ENCODE measurements around the gene CHST13. TPM values are rescaled to one million over a fixed set of nuclear protein-coding genes. Genes with fewer than 3 reads are reported as not detected.

CHST13 gene
- total and polyA plus RNA-seq, 2 donors (not counting 3 experiments of a cell fraction or from before 2014, with no cell fraction given), result 0.04 TPM; not detected in 1

DNA sequence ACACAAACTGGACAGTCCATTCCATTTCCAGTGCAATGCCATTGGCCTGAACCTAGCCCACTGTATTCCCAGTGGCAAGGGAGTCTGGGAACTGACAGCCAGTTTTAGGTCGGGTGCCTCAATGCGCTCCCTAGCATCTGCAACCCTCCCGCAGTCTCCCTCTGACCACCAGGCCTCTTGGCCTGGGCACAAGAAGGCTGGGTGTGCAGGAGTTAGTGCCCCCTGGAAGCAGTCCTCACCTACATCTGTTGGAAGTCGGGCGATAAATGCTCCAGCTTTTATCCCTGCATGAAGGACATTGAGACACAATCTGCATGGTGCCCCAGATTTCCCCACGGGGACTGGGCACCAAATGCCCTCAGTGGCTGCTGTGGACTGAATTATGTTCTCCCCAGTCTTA, 22.1 kb downstream of the CHST13 start:
- BruUV-seq (replicated peaks), result no TSS peak
- no peak overlapping the region for H3K9ac ChIP-seq (replicated peaks; ENCODE audit: extremely low read depth, insufficient read depth, low read length)
- no peak overlapping the region for H3K4me3 ChIP-seq (replicated peaks in 1 of 3; ENCODE audit: insufficient read depth in 1 of 3, low read depth in 1 of 3, low read length in 3 of 3)
- intact Hi-C loops (cut with micrococcal nuclease), result no loop called here
- H3K36me3 ChIP-seq (ENCODE audit: control insufficient read depth in 2 of 2, extremely low read depth in 1 of 2, insufficient read depth in 2 of 2, low read length in 2 of 2), result no peaks in the 10 kb centered on the region
- ChIA-PET POLR2A (no interaction called here), CTCF (interaction anchor here (1.2 kb wide), 1 partner anchor 23 kb away, joined by 3 read pairs; no protein-coding TSS in a partner anchor)
- H2AFZ ChIP-seq (ENCODE audit: low read depth, low read length), result no peak overlapping the region
- peaks cover 0 to 2% of the 10 kb centered on the region in 2 experiments for H3K27me3 ChIP-seq (ENCODE audit: control insufficient read depth in 2 of 2, insufficient read depth in 2 of 2, low read length in 2 of 2)
- no peaks in the 10 kb centered on the region for H3K9me1 ChIP-seq (replicated peaks; ENCODE audit: control insufficient read depth, extremely low read depth, insufficient read depth, low read length)
- TF ChIP-seq MYC (IDR thresholded peaks at IDR 0.05; ENCODE audit: low read depth, low read length), result no peak
- no peak for TF ChIP-seq EZH2 (IDR thresholded peaks at IDR 0.05; ENCODE audit: borderline replicate concordance, low read depth, low read length, severe bottlenecking)
- no peak for TF ChIP-seq GATA2 (IDR thresholded peaks at IDR 0.05; ENCODE audit: insufficient read depth, insufficient read length, low read depth, low read length)
- no peak for TF ChIP-seq POLR2A (IDR thresholded peaks at IDR 0.05; ENCODE audit: low read depth, low read length)
- no peaks in the 10 kb centered on the region for H4K20me1 ChIP-seq (replicated peaks; ENCODE audit: control insufficient read depth, extremely low read depth, insufficient read depth, low read length)
- no peak for FAIRE-seq
- no peaks in the 10 kb centered on the region for H3K4me1 ChIP-seq (ENCODE audit: control insufficient read depth, extremely low read depth, insufficient read depth, low read length)
- DNase-seq (ENCODE audit: low read depth, low spot score), result no peak
- H3K9me3 ChIP-seq (replicated peaks; ENCODE audit: control insufficient read depth, insufficient read depth, low read length), result no peaks in the 10 kb centered on the region
- dilution Hi-C loops (cut with MboI; ENCODE audit: extremely low pct_ligation_motif_present, low sequenced_read_pairs), result no loop called here
- H3K4me2 ChIP-seq (ENCODE audit: insufficient read depth, low read length), result no peak overlapping the region
- H3K79me2 ChIP-seq (ENCODE audit: control insufficient read depth, insufficient read depth, low read length), result no peaks in the 10 kb centered on the region
- no peak overlapping the region for H3K27ac ChIP-seq (ENCODE audit: insufficient read depth, low read depth, low read length)

DNA sequence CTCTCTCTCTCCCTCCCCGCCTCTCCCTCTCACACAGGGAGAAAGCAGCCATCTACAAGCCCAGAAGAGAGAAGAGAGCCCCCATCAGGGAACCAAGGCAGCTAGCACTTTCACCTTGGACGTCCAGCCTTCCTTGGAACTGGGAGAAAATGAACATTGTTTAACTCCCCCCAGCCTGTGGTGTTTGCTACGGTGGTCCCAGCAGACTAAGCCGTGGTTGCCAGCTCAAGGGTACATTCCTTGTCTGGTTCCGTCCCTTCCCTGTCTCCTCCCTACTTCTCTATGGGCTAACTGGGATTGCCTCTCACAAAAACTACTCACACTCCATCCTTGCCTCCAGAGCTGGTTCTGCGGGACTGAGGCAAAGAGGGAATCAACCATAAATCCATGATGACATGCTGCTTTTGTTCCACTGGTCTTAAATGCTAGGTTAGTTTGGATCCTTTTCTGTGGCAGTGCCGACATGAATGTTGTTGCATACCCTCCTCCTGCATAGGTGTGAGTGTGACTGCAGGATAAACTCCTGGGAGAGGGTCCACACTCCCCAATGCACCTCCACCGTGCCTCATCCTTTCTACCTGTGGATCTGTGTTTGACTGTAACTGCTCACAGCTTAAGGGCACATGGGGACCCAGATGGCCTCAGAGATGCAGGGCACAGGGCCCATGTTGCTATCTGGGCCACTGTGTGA, 22.7 kb downstream of the CHST13 start:
- no peaks in the 10 kb centered on the region for H3K9me3 ChIP-seq (replicated peaks; ENCODE audit: control insufficient read depth, insufficient read depth, low read length)
- H3K4me1 ChIP-seq (ENCODE audit: control insufficient read depth, extremely low read depth, insufficient read depth, low read length), result no peaks in the 10 kb centered on the region
- H3K9me1 ChIP-seq (replicated peaks; ENCODE audit: control insufficient read depth, extremely low read depth, insufficient read depth, low read length), result no peaks in the 10 kb centered on the region
- no peaks in the 10 kb centered on the region for H3K36me3 ChIP-seq (ENCODE audit: control insufficient read depth in 2 of 2, extremely low read depth in 1 of 2, insufficient read depth in 2 of 2, low read length in 2 of 2)
- no peaks in the 10 kb centered on the region for H4K20me1 ChIP-seq (replicated peaks; ENCODE audit: control insufficient read depth, extremely low read depth, insufficient read depth, low read length)
- H3K9ac ChIP-seq (replicated peaks; ENCODE audit: extremely low read depth, insufficient read depth, low read length), result no peak overlapping the region
- peaks cover 0 to 2% of the 10 kb centered on the region in 2 experiments for H3K27me3 ChIP-seq (ENCODE audit: control insufficient read depth in 2 of 2, insufficient read depth in 2 of 2, low read length in 2 of 2)
- ChIA-PET CTCF (no interaction called here), POLR2A (no interaction called here)
- no peaks in the 10 kb centered on the region for H3K79me2 ChIP-seq (ENCODE audit: control insufficient read depth, insufficient read depth, low read length)
- no peak overlapping the region for H3K27ac ChIP-seq (ENCODE audit: insufficient read depth, low read depth, low read length)
- BruUV-seq (replicated peaks), result no TSS peak
- TF ChIP-seq FOS (IDR thresholded peaks at IDR 0.05; ENCODE audit: borderline replicate concordance, insufficient read depth, low read length) (no peak), POLR2AphosphoS5 (IDR thresholded peaks at IDR 0.05; ENCODE audit: insufficient read depth, low read depth, low read length) (no peak), EZH2 (IDR thresholded peaks at IDR 0.05; ENCODE audit: borderline replicate concordance, low read depth, low read length, severe bottlenecking) (no peak), GATA2 (IDR thresholded peaks at IDR 0.05; ENCODE audit: insufficient read depth, insufficient read length, low read depth, low read length) (no peak), JUN (IDR thresholded peaks at IDR 0.05; ENCODE audit: borderline replicate concordance, insufficient read depth, insufficient read length, low read depth) (no peak), MYC (IDR thresholded peaks at IDR 0.05; ENCODE audit: low read depth, low read length) (no peak), POLR2A (IDR thresholded peaks at IDR 0.05; ENCODE audit: low read depth, low read length) (no peak)
- TF ChIP-seq, protein P1, sequence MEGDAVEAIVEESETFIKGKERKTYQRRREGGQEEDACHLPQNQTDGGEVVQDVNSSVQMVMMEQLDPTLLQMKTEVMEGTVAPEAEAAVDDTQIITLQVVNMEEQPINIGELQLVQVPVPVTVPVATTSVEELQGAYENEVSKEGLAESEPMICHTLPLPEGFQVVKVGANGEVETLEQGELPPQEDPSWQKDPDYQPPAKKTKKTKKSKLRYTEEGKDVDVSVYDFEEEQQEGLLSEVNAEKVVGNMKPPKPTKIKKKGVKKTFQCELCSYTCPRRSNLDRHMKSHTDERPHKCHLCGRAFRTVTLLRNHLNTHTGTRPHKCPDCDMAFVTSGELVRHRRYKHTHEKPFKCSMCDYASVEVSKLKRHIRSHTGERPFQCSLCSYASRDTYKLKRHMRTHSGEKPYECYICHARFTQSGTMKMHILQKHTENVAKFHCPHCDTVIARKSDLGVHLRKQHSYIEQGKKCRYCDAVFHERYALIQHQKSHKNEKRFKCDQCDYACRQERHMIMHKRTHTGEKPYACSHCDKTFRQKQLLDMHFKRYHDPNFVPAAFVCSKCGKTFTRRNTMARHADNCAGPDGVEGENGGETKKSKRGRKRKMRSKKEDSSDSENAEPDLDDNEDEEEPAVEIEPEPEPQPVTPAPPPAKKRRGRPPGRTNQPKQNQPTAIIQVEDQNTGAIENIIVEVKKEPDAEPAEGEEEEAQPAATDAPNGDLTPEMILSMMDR (IDR thresholded peaks at IDR 0.05; ENCODE audit: extremely low read depth in 1 of 2, insufficient read depth in 1 of 2, low read depth in 1 of 2, low read length in 2 of 2), result no peak
- TF ChIP-seq, protein P2, sequence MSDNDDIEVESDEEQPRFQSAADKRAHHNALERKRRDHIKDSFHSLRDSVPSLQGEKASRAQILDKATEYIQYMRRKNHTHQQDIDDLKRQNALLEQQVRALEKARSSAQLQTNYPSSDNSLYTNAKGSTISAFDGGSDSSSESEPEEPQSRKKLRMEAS (IDR thresholded peaks at IDR 0.05; ENCODE audit: insufficient read depth, insufficient read length), result no peak
- DNase-seq (ENCODE audit: low read depth, low spot score) (no peak), FAIRE-seq (no peak)
- no peak overlapping the region for H2AFZ ChIP-seq (ENCODE audit: low read depth, low read length)
- dilution Hi-C loops (cut with MboI; ENCODE audit: extremely low pct_ligation_motif_present, low sequenced_read_pairs), result no loop called here
- intact Hi-C loops (cut with micrococcal nuclease), result no loop called here
- no peak overlapping the region for H3K4me3 ChIP-seq (replicated peaks in 1 of 3; ENCODE audit: insufficient read depth in 1 of 3, low read depth in 1 of 3, low read length in 3 of 3)
- no peak overlapping the region for H3K4me2 ChIP-seq (ENCODE audit: insufficient read depth, low read length)

All from endothelial cell of umbilical vein (primary cell).